Astrocyte of the hippocampus (primary cell): ENCODE data around the gene FAM3D.
"Not testable (repeated sequence)": the region's sequence is repeated elsewhere in the genome, so short reads cannot be mapped to it uniquely, and the experiment has no call there.

Experiments used
- DNase-seq: peaks from one replicate; pipeline ENCODE4 v3.0.0; 2011; ENCODE audit warnings: low read depth, low spot score

The FAM3D gene

DNA sequence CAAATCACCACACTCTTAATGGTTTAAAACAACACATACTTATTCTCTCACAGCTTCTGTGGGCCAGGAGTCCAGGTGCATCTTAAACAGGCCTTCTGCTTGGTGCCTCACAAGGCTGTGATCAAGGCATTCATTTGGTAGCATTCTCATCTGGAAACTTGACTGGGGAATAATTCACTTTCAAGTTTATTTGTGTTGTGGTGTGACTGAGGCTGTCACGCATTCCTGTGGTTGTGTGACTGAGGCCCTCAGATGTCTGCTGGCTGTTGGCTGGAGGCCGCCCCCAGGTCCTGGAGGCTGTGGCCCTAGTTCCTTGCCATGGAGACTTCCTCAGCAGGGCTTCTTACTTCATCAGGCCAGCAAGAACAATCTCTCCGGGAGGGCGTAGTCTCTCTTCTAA, 16.9 kb upstream of the FAM3D start:
- DNase-seq = peak; percentile 58

DNA sequence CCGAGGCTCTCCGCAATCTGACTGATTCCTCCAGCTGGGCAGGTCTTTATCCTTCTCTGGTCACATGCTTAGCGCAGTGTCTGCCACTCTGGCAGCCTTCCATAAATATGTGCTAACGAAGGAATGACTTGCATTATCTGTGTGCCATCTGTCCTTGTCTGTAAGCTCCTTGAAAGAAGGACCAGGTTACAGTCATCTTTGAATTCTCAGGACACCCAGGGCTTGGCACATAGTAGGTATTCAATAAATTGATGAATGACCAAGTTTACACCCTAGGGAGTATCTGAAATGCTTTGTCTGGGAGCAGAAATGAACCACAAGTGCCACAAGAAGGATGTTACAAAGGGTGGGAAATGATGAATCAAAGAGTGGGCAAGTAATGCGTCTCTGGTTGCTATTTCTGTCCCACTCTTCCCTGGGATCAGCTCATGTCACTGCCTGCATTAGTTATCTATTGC, 16.5 kb upstream of the FAM3D start:
- no peak for DNase-seq

DNA sequence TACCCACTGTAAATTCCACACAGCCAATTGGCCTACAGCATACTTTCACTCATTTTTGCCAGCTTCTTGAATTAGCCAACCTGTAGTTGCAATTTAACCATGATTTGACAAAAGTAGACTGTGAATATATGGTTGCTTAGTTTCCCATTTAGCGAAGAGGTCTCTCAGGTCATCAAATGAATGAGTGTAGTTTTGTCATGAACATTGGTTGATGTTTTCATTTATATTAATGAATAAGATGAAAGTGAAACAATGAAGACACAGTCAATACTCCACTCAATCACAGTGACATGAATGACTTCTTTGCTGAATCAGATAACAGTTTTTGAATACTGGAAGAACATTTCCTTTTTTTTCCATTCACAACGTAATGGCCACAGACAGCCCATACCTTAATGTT, 15.3 kb upstream of the FAM3D start:
- DNase-seq = no peak

DNA sequence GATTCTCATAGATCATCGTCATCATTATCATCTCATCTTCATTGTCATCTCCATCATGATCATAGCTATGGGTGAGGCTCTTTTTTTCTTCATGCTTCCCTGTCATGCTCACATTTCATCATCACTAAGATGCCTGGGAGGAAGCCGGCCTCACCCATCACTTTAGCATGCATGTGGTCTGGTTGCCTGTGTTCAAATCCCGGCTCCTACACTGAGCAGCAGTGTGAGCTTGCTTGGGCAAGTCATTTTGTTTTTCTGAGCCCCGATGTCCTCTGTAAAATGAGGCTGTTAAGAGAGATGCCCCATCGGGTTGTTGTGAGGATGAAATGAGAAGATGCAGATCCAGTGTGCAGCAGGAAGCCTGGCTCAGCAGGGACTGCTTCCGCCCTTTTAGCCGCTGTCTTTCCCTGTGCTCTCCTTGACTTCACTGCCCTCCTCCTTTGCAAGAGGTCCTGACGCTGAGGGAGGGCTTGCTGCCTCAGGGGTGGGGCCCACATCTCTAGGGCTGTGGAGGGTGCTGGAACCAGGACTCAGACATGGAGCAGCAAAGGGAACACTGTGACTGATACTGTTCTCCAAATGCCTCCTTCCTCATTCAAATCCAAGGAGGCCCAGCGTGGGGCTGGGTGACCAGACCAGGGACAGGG, 14.4 kb upstream of the FAM3D start:
- no peak for DNase-seq

DNA sequence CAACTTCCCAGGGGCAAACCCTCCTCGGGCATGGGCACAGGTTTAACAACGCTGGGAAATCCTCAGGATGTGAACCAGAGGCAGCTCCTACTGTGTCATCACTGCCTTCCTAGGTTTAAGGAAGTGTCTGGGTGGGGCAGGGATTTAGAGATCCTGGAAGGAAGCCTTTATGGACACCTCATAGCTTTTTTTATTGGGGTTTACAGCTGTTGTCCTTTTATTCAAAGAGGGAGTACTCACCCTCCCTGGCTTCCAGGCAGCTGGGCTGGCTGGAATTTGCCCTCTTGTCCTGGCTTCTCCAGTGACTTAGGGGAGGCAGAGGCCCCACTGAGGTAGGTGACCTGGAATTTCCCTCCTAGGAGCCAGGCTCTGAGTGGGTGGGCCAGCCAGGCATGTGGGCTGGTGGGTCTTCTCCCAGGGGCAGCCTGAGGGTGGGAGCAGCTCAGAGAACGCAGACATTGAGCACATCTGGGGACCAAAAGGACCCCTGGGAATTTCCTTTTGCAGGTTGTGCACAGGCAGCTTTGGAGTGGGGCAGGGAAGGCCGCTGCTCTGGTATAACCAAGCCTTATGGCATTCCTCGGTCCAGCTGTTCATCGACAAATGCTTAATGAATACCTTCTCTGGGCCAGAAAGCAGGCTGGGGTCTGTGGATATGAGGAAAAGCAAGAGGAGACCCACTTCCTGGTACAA, 13.5 kb upstream of the FAM3D start:
- DNase-seq = no peak

DNA sequence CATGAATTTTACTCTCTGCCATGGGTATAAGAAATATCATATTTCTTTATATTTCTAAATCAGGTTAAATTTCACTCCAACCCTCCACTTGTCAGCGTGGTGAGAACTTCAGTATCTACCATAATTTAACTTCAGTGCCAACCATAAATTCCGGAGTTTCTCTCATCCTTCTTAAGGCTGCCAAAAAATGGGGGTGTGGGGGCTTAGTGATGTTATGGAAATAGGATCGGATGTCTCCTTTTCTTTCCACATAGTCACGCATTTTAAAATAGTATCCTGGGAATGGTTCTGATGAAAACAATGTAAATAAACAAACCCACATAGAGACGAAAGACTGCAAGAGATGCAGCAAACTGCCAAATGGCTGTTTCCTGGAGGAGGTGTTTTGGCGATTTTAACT, 12.9 kb upstream of the FAM3D start:
- no peak for DNase-seq

DNA sequence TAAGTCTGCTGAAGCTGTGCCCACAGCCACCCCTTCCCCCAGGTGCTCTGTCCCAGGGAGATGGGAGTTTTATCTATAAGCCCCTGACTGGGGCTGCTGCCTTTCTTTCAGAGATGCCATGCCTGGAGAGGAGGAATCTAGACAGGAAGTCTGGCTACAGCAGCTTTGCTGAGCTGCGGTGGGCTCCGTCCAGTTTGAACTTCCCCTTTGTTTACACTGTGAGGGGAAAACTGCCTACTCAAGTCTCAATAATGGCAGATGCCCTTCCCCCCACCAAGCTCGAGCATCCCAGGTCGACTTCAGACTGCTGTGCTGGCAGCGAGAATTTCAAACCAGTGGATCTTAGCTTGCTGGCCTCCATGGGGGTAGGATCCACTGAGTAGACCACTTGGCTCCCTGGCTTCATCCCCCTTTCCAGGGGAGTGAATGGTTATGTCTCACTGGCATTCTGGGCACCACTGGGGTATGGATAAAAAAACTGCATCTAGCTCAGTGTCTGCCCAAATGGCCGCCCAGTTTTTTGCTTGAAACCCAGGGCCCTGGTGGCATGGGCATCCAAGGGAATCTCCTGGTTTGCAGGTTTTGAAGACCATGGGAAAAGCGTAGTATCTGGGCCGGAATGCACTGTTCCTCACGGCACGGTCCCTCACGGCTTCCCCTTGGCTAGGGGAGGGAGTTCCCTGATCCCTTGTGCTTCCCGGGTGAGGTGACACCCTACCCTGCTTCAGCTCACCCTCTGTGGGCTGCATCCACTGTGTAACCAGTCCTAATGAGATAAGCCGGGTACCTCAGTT, 11.8 kb upstream of the FAM3D start:
- not testable (repeated sequence) for DNase-seq

DNA sequence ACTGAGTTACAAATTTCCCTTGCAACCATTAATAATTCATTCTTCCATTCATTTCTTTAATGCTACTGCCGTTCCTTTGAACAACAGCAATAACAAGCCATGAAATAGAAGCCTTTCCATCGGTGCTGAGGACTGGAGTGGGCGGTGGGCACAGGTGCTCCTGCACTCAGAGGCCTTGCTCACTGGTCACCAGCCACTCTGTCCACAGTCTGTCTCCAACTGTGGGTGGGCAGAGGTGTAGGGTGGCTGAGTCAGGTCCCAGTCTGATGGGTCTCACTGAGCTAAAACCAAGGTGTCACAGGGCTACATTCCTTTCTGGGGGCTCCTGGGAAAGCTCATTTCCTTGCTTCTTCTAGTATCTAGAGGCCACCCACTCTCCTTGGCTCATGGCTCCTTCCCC, 6.3 kb upstream of the FAM3D start:
- DNase-seq = no peak

DNA sequence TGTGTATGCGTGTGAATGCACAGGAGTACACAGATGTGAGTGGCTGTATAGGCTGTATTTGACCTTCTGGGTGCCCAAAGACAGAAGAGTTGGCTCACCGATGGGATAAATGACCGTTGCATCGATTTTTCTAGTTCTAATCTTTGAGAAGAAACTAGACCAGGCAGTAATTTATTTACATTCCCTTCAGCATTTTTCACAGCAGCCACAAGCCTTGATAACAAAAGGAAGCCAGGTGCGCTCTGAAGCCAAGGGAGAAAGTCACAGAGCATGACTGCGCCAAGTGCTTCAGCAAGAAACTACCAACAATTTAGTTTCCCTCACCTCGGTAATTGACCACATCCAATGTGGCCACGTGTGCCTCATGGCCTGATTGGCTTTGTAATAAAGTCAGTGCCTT, 5.9 kb upstream of the FAM3D start:
- no peak for DNase-seq

DNA sequence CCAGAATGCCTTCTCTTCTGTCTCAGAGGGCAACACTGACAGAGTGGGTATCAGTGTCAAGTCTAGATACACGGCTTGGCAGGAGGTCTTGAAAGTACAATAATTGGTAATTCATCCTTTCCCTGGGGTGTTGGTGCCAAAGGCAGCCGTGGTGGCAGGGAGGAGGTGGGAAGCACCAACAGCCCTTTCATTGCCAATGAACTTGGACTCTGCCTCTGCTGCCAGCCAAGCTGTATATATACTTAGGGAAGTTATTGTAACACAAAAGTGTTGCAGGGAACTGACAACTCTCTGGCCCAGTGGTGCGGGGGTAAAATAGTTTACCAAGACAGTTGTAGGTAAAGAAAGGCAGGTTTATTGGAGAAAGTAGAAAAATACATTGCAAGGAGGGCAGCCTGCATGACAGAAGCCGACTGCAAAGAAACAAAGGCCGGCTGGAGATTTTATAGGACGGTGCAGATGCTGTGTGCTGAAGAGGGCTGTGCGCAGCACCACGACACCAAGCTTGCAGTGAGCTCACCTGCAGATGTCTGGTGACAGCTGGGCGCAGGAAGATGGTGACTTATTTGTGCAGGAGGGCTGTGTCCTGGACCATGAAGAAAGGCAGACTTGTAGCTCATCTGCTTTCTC, 4.0 kb upstream of the FAM3D start:
- DNase-seq = no peak

DNA sequence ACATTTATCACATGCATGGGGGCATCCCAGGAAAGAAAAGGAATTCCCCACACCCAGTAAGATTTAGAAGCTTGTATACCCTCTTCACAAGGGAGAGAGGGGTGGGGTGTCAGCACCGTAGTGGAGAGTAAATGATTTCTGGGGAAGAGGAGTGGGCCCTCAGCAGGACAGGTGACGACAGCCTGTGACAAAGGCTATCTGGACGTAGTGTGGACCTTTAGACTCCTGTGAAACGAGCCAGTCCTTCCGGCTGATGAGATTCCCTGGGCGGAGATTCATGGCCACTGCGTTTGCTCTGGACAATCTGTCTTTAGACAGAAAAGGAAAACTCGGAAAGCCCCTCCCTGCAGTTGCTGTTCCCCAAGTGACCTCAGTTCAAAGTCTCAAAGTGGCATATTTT, 1.7 kb upstream of the FAM3D start:
- DNase-seq = no peak

DNA sequence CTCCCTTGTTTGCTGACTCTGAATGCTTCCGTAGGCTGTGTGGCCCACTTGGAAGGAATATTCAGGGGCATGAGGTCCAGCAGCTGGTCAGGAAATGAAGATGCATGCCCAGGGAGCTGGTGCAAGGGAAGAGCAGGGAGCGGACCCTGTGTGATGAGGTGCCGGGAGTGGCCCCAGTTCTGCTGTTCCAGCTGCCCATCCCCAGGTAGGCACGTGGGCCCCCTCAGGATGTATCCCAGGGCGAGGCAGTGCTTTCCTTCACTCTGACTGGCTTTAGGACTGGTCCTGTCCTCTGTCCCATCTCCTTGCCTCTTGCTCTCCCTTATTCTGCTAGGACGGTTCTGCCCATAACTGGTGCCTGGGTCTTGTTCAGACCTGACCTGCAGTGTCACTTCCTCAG, 1.1 kb upstream of the FAM3D start:
- DNase-seq = no peak

DNA sequence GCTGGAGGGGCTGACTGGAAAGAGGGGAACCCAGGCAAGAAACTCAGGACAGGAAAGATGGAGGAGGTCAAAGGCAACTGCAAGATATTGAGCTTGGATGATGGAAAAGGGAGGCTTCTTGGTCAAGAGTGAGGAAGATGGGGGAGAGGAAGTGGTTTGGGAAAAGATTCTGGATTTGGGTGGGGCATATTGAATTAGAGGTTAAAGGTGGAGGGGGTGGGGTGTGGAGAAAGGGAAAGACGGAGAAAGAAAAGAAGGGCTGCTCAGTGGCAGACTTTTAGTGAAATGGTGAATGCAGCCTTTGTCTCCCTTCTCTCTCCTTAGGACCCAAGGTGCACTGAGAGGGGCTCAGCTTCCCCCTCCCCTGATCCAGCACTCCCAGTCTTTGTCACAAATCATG, 655 bp upstream of the FAM3D start:
- DNase-seq = no peak

DNA sequence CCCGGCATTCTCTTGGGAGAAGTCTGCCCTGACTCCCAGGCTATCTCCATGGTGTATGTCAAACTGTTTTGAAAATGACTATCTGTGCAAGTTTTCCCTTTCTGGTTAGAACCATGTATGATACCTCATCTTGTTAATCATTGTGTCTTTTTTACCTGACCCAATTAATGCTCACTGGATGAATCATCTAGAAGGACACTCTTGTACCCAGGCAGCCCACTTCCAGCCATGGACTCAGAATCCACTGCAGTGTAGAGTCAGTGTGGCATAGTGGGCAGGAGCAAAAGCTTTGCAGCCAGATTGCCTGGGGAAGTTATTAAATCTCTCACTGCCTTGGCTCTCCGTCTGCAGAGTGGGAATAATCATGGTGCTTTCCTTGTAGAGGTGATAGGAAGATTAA, 1.2 kb downstream of the FAM3D start:
- DNase-seq = no peak

DNA sequence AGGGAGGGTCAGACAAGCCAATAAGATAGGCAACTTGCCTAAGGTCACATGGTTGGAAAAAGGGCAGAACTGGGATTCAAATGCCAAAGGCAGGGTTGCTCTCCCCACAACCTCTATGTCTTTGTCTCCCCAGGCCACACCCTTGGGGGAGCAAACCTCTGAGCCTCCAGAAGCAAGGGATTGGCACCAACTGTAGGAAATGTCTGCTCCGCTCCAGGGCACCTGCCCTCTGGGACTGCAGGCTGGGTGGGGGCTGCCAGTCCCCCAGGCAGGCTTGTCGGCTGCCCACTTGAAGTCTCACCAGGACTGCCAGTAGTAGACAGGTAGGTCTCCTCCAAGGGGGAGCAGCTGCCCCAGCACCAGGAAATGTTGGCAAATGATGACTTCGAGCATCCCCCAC, 2.0 kb downstream of the FAM3D start:
- DNase-seq = no peak

DNA sequence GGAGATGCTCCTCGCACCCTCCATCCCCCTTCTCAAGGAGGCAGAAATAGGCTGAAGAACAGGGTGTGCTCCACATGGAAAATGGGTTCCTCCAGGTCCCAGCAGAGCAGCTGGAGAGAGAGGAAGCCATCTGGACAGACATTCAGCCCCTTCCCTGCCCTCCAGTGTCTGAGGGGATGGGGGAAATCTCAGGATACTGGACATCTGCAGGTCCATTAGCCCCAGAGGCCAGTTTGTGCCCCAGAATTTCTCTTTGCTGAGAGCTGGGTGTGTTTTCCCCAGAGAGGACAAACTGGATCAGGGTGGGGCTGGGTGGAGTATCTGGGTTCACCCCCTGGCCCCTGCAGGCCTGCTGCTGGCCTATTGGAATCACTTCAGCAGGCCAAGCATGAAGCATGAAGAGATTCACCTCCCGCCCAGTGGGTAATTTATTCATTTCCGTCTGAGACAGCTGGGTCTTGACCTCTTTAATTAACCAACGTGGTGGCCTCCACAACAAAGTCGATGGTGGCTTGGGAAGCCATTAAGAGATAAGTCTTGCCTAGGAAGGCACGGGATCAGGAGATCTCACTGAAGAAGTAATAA, 4.6 kb downstream of the FAM3D start:
- no peak for DNase-seq

DNA sequence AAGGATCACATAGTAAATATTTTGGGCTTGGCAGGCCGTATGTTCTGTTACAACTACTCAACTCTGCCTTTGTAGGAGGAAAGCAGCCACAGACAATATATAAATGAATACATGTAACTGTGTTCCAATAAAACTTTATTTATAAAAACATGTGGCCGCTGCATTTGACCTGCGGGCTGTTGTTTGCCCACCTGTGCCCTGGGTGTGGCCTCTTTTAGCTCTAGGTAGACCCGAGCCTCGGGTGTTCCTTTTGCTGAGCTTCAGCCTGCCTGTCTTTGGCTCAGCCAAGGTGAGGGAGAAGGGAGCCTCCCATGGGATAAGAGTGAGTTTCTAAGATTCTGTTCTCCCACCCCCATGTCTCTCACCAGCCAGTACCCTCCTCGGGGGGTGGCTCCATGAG, 5.6 kb downstream of the FAM3D start:
- DNase-seq = no peak

DNA sequence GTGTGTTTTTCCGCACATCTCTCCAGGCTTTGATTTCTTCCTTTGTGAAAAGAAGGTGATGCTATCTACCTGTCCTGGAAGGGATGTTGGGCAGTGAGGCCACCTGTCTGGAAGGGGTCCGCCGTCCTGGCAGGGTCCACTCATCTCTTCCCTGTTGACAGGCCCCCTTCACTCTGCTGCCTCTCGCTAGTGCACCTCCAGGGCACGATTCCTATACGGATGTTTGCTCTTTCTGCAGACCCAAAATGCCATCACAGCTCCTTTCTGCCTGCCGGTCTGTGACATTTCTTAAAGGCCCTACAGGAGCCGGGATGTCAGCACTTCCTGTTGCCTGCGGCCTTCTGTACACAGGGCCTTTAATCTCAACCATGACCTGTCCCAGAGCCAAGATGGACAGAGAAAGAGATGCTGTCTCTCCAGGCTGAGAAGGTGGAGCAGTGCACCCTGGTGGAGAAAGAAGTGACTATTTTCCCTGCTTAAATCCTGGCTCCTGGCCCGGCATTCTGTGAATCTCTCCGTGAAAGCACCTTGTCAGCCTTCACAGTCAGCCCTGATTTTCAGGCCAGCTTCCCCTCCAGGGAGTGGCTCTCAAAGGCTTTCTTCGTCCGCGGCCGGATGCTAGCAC, 7.4 kb downstream of the FAM3D start:
- peak; percentile 41 for DNase-seq

DNA sequence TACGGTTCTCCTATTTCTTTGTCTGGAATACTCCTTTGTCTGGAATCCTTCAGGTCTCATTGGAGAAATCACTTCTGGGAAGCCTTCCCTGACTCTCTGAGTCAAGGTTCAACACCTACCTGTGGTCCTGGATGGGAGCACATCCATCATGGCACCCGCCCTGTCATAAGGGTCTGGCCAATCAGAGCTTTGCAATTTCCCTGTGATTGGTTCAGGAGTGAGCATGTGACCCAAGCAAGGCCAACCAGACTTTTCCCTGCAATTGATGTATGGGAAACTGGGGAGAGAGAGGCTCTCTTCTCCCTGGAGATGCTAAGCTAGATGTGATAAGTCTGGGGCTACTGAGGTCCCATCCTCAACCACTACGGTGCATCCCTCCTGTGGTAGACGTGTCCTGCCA, 8.1 kb downstream of the FAM3D start:
- no peak for DNase-seq

DNA sequence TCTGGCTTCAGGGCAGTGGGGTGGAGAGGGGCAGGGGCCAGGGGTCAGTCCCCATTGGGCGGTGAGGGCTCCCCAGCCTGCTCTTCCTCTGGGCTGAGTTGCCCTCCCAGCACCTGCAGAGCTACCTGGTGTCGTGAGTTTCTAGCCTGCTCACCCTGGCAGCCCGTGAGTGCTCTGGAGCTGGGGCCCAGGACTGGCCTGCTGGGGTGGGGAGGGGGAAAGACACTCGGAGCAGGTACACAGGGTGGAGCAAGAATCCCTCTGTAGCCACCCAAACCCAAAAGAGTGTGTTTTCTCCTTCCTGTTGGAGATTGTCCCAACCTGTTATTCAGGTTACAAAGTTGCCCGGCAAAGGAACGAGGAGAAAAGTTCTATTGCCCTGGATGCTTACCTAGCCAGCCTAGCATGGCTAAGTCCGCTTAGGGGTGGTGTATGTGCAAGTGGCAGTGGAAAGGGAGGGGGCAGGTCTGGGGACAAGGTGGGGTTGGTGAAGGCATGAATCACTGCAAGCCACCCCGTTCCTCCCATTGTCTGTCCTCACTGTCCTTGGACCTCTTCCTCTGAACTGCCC, 8.9 kb downstream of the FAM3D start:
- DNase-seq = no peak

DNA sequence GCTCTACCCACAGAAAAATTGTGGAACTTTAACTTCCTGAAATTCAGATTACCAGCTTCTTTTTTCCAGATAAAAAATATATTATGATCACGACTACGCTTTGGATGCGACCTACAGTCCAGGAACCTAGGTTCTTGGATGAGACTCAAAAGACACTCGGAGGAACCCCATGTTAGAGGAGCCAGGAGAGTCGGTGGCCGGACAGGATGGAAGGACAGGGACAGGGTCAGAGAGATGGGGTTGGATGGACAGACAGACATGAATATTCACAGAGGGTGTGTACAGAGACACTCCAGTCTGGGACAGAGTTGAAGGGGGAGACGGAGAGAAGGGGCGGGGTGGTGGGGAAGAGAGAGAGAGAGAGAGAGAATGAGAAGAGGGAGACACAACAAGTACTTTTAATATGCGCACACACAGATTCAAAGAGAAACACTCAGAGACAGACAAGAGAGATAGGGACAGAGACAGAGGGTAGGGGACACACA, 9.5 kb downstream of the FAM3D start:
- DNase-seq = no peak
